ENCODE results near the gene PTPRT. TPM values are rescaled to one million over a fixed set of nuclear protein-coding genes. Genes with fewer than 3 reads are reported as not detected.

Gene PTPRT
- total and polyA plus RNA-seq, 2 of the 13 experiments (the other 11 are each of a cell fraction or from before 2014, with no cell fraction given): under 0.01 to 0.09 TPM

GRCh38 chr20:42901689-42902440 lies 287.8 kb downstream of the PTPRT start (continued):
- TF ChIP-seq SCMH1 (CRISPR knock-in tag; IDR thresholded peaks at IDR 0.05; ENCODE audit: borderline replicate concordance): no peak
- TF ChIP-seq JUNB (CRISPR knock-in tag; IDR thresholded peaks at IDR 0.05; ENCODE audit: borderline replicate concordance): no peak
- peak; percentile 19; the same call in 1 of the 2 replicates for TF ChIP-seq KDM4B (CRISPR knock-in tag; IDR thresholded peaks at IDR 0.05)
- TF ChIP-seq USF2 (IDR thresholded peaks at IDR 0.05; ENCODE audit: low read depth, low read length): peak; percentile 59
- no peak; the same call in 1 of the 2 replicates for TF ChIP-seq USF2 (CRISPR knock-in tag; IDR thresholded peaks at IDR 0.05; ENCODE audit: borderline replicate concordance)
- no peak for TF ChIP-seq ZNF20 (CRISPR knock-in tag; IDR thresholded peaks at IDR 0.05)
- no peak for TF ChIP-seq ATM (IDR thresholded peaks at IDR 0.05; ENCODE audit: borderline replicate concordance)
- TF ChIP-seq BRF2 (CRISPR knock-in tag; IDR thresholded peaks at IDR 0.05): no peak
- TF ChIP-seq ZNF260 (CRISPR knock-in tag; IDR thresholded peaks at IDR 0.05; ENCODE audit: borderline replicate concordance, low read depth): no peak
- TF ChIP-seq ZNF33B (CRISPR knock-in tag; IDR thresholded peaks at IDR 0.05): no peak
- no peak for TF ChIP-seq ZNF12 (CRISPR knock-in tag; IDR thresholded peaks at IDR 0.05)
- no peak for TF ChIP-seq ZNF556 (CRISPR knock-in tag; IDR thresholded peaks at IDR 0.05; ENCODE audit: borderline replicate concordance)
- TF ChIP-seq KDM6A (CRISPR knock-in tag; IDR thresholded peaks at IDR 0.05; ENCODE audit: low read depth): 0 out of 2 replicates have a peak, but pooled peaks have one; percentile 59
- 0 out of 2 replicates have a peak, but pooled peaks have one; percentile 37 for TF ChIP-seq SAP130 (CRISPR knock-in tag; IDR thresholded peaks at IDR 0.05; ENCODE audit: low read depth)
- no peak for TF ChIP-seq ZNF850 (CRISPR knock-in tag; conservative IDR thresholded peaks at IDR 0.05)
- TF ChIP-seq E2F1 (CRISPR knock-in tag; IDR thresholded peaks at IDR 0.05): no peak
- TF ChIP-seq SNAPC5 (CRISPR knock-in tag; IDR thresholded peaks at IDR 0.05; ENCODE audit: borderline replicate concordance): no peak
- TF ChIP-seq NCOA1 (CRISPR knock-in tag; IDR thresholded peaks at IDR 0.05): no peak
- peak; percentile 86 for TF ChIP-seq NR2C2 (CRISPR knock-in tag; IDR thresholded peaks at IDR 0.05; ENCODE audit: borderline replicate concordance)
- no peak for TF ChIP-seq ZNF343 (CRISPR knock-in tag; IDR thresholded peaks at IDR 0.05)
- TF ChIP-seq PAXIP1 (CRISPR knock-in tag; conservative IDR thresholded peaks at IDR 0.05): peak; percentile 29
- TF ChIP-seq CBX5 (CRISPR knock-in tag; IDR thresholded peaks at IDR 0.05; ENCODE audit: borderline replicate concordance): peak; percentile 53; the same call in 1 of the 2 replicates
